Sigmoid colon (tissue), 7 donors: ENCODE results near the gene PM20D1. TPM values are rescaled to one million over a fixed set of nuclear protein-coding genes. Genes with fewer than 3 reads are reported as not detected.

Experiments
- DNase-seq: peaks from one replicate; pipeline ENCODE4 v3.0.0-alpha.2; 2019
- H3K27ac ChIP-seq, 4 donors: fragments of 200-600 bp; sonication (generic); one replicate each; pipeline ENCODE4 v1.5.1; 2016 to 2019; ENCODE audit warnings: mild to moderate bottlenecking in 1 of 4
- H3K27me3 ChIP-seq, 3 donors: fragments of 200-600 bp; sonication (generic); one replicate each; pipeline ENCODE4 v1.5.1; 2019; ENCODE audit warnings: mild to moderate bottlenecking in 1 of 3
- H3K36me3 ChIP-seq, 4 donors: fragments of 200-600 bp; sonication (generic); one replicate each; pipeline ENCODE4 v1.5.1; 2016 to 2019
- H3K4me1 ChIP-seq, 4 donors: fragments of 200-600 bp; sonication (generic); one replicate each; pipeline ENCODE4 v1.5.1; 2017 to 2019
- H3K4me3 ChIP-seq, 4 donors: fragments of 200-600 bp; sonication (generic); one replicate each; pipeline ENCODE4 v1.5.1; 2017 to 2019; ENCODE audit warnings: mild to moderate bottlenecking in 2 of 4, moderate library complexity in 1 of 4
- H3K9me3 ChIP-seq, 4 donors: fragments of 200-600 bp in 3 of 4; sonication (generic) in 3 of 4; one replicate each; pipeline versions ENCODE4 v1.5.1 to v1.6.1; 2013 to 2019
- CTCF ChIP-seq, 4 experiments: fragments of 450-650 bp in 3 of 4; fragments of 200-600 bp in 1 of 4; IDR thresholded peaks; one replicate each; pipeline ENCODE4 v1.5.1; 2016 to 2019; ENCODE audit warnings: antibody characterized with exemption in 4 of 4, mild to moderate bottlenecking in 3 of 4, moderate library complexity in 2 of 4
- EP300 ChIP-seq, 4 donors: sonication (generic); formaldehyde crosslinking; IDR thresholded peaks; one replicate each; pipeline ENCODE4 v1.6.1; 2017; ENCODE audit warnings: antibody characterized with exemption in 4 of 4
- POLR2A ChIP-seq, 2 donors: fragments of 450-650 bp; IDR thresholded peaks; one replicate each; pipeline ENCODE4 v1.6.1; 2016; ENCODE audit warnings: antibody characterized with exemption in 2 of 2, mild to moderate bottlenecking in 2 of 2, moderate library complexity in 2 of 2
- POLR2AphosphoS5 ChIP-seq, 4 donors: sonication (generic); formaldehyde crosslinking; IDR thresholded peaks; one replicate each; pipeline ENCODE4 v1.6.1; 2017; ENCODE audit warnings: antibody characterized with exemption in 4 of 4
- WGBS, 2 donors: extraction: QIAGEN DNeasy Blood & Tissue Kit; methylation state at CpG; one replicate each; pipeline ENCODE4 v1.1.7; 2013; 5-methylcytosine and 5-hydroxymethylcytosine counted together
- intact Hi-C: fragments of 100-400 bp; cut with DNase I; formaldehyde crosslinking; loops from one replicate; pipeline ENCODE4 v1.15.1; 2023
- polyA plus RNA-seq, 3 donors: library from polyadenylated mRNA; stranded (reverse); fragments of 200-250 nt; gene quantifications; one replicate each; pipeline ENCODE4 v1.2.3, GENCODE V29; 2013
- total RNA-seq, 4 donors: library from RNA; depleted of rRNA; stranded (reverse); fragments of >200 nt; gene quantifications; one replicate each; pipeline ENCODE4 v1.1.0, GENCODE V29; 2016
- donor health status: healthy with polysubstance abuse.
- donor health status: Bipolar disorder and iron deficiency.
- donor health status: healthy.

Gene PM20D1
- total and polyA plus RNA-seq, 7 donors: 0.19 to 0.36 TPM; not detected in 5

GRCh38 chr1:205800981-205801703 is 48.8 kb downstream of the PM20D1 start:
- 84% methylated on average over 7 of the region's 7 CpGs for WGBS, 2 donors
- Histone ChIP-seq H3K36me3 (peaks cover 22 to 49% (median 25%) of the 10 kb centered on the region in 4 donors), H3K4me3 (no peak overlapping the region), H3K27ac (no peak overlapping the region), H3K27me3 (no peaks in the 10 kb centered on the region), H3K9me3 (no peaks in the 10 kb centered on the region), H3K4me1 (peaks cover 0 to 37% (median 25%) of the 10 kb centered on the region in 4 donors)
- TF ChIP-seq POLR2AphosphoS5 (IDR thresholded peaks at IDR 0.05) (no peak), POLR2A (IDR thresholded peaks at IDR 0.05) (no peak), CTCF (IDR thresholded peaks at IDR 0.05) (no peak), EP300 (IDR thresholded peaks at IDR 0.05) (no peak)
- intact Hi-C loops: no loop called here
- DNase-seq: no peak

GRCh38 chr1:205800427-205800826 is 49.5 kb downstream of the PM20D1 start:
- Histone ChIP-seq H3K9me3 (no peaks in the 10 kb centered on the region), H3K27ac (no peak overlapping the region), H3K4me1 (peaks cover 0 to 30% (median 20%) of the 10 kb centered on the region in 4 donors), H3K36me3 (peaks cover 22 to 56% (median 26%) of the 10 kb centered on the region in 4 donors), H3K27me3 (no peaks in the 10 kb centered on the region), H3K4me3 (no peak overlapping the region)
- TF ChIP-seq POLR2A (IDR thresholded peaks at IDR 0.05): no peak
- TF ChIP-seq CTCF (IDR thresholded peaks at IDR 0.05): no peak
- TF ChIP-seq POLR2AphosphoS5 (IDR thresholded peaks at IDR 0.05): no peak
- TF ChIP-seq EP300 (IDR thresholded peaks at IDR 0.05): no peak
- intact Hi-C loops: no loop called here
- DNase-seq: no peak
- 87 to 89% methylated on average over 7 of the region's 7 CpGs for WGBS, 2 donors

DNA sequence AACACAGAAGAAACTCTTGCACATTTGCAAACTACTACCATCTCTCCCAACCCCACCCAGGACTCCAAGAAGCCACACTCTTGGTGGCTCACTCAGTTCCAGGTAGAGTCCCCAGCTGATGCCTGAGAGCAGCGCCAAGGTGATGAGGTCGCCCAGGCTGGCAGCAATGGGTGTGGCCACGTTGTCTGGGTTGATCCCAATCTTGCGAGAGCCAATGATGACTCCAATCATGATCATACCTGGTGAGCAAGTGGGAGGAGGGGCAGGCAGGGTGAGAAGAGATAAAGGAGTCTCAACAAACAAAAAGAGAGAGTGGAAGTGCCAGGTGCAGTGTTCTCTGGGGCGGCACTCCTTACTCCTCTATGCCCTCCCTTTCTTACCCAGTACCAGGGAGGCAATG is 51.4 kb downstream of the PM20D1 start:
- intact Hi-C loops: no loop called here
- DNase-seq: no peak
- peaks cover 0 to 17% (median 14%) of the 10 kb centered on the region in 4 donors for H3K4me1 ChIP-seq
- H3K9me3 ChIP-seq: no peaks in the 10 kb centered on the region
- peaks cover 27 to 74% (median 37%) of the 10 kb centered on the region in 4 donors for H3K36me3 ChIP-seq
- TF ChIP-seq EP300 (IDR thresholded peaks at IDR 0.05) (no peak), CTCF (IDR thresholded peaks at IDR 0.05) (no peak), POLR2A (IDR thresholded peaks at IDR 0.05) (no peak), POLR2AphosphoS5 (IDR thresholded peaks at IDR 0.05) (no peak)
- WGBS, 2 donors: 40 to 79% methylated on average over 5 of the region's 5 CpGs
- H3K4me3 ChIP-seq: no peak overlapping the region
- H3K27me3 ChIP-seq: no peaks in the 10 kb centered on the region
- H3K27ac ChIP-seq: no peak overlapping the region

- intact Hi-C loops: no loop called here
- Histone ChIP-seq H3K4me1 (peaks cover 0 to 15% (median 12%) of the 10 kb centered on the region in 4 donors), H3K27me3 (no peaks in the 10 kb centered on the region), H3K9me3 (no peaks in the 10 kb centered on the region), H3K36me3 (peaks cover 27 to 88% (median 39%) of the 10 kb centered on the region in 4 donors), H3K4me3 (no peak overlapping the region), H3K27ac (no peak overlapping the region)
- DNase-seq: no peak
- 94 to 95% methylated on average over 2 of the region's 2 CpGs for WGBS, 2 donors
- TF ChIP-seq POLR2A (IDR thresholded peaks at IDR 0.05) (no peak), POLR2AphosphoS5 (IDR thresholded peaks at IDR 0.05) (no peak), EP300 (IDR thresholded peaks at IDR 0.05) (no peak), CTCF (IDR thresholded peaks at IDR 0.05) (no peak)
Measured at GRCh38 chr1:205797168-205797567, 52.8 kb downstream of the PM20D1 start.
